Kidney (tissue), 14 donors: ENCODE results near the gene EPB41L5. TPM values are rescaled to one million over a fixed set of nuclear protein-coding genes. Genes with fewer than 3 reads are reported as not detected.
"Not testable (repeated sequence)": the region's sequence is repeated elsewhere in the genome, so short reads cannot be mapped to it uniquely, and the experiment has no call there.

Experiments
- DNase-seq, 5 donors: peaks; one replicate each; pipeline ENCODE4 v3.0.0-alpha.2; 2013 to 2020
- FAIRE-seq: peaks from 2 replicates; lab custom pipeline; 2012; peaks lifted over from hg19 to GRCh38; lab: Jason Lieb, UNC
- H3K27ac ChIP-seq, 2 donors: one replicate each; pipeline ENCODE4 v1.7.0; 2013; ENCODE audit warnings: low read depth in 2 of 2, low read length in 2 of 2, inconsistent platforms in 1 of 2
- H3K27me3 ChIP-seq: one replicate; pipeline ENCODE4 v1.7.1; 2013; ENCODE audit warnings: low read length, inconsistent platforms; ENCODE audit not compliant: control insufficient read depth, insufficient read depth
- H3K36me3 ChIP-seq, 3 donors: one replicate each; pipeline versions ENCODE4 v1.7.0 to v1.7.1; 2013; ENCODE audit warnings: low read length in 3 of 3, control low read depth in 1 of 3, inconsistent platforms in 1 of 3; ENCODE audit not compliant: insufficient read depth in 3 of 3, control insufficient read depth in 2 of 3
- H3K4me1 ChIP-seq, 3 donors: one replicate each; pipeline versions ENCODE4 v1.7.0 to v1.7.1; 2013; ENCODE audit warnings: low read length in 3 of 3, inconsistent platforms in 1 of 3, low read depth in 1 of 3; ENCODE audit not compliant: control insufficient read depth in 2 of 3, insufficient read depth in 2 of 3
- H3K4me3 ChIP-seq, 3 donors: one replicate each; pipeline versions ENCODE4 v1.7.0 to v1.8.1; 2013; ENCODE audit warnings: low read length in 3 of 3, control low read depth in 1 of 3, inconsistent platforms in 1 of 3
- H3K9ac ChIP-seq, 3 donors: one replicate each; pipeline versions ENCODE4 v1.7.0 to v1.7.1; 2013; ENCODE audit warnings: low read length in 3 of 3, control low read depth in 1 of 3, inconsistent platforms in 1 of 3
- H3K9me3 ChIP-seq, 3 donors: one replicate each; pipeline versions ENCODE4 v1.7.0 to v1.7.1; 2013; ENCODE audit warnings: low read length in 3 of 3, control low read depth in 1 of 3, inconsistent platforms in 1 of 3; ENCODE audit not compliant: control insufficient read depth in 2 of 3, insufficient read depth in 1 of 3
- intact Hi-C: fragments of 100-400 bp; cut with DNase I; formaldehyde crosslinking; loops from one replicate; pipeline ENCODE4 v1.11.1; 2022
- polyA plus RNA-seq: library from polyadenylated mRNA; stranded (reverse); fragments of 350-450 nt; fragmentation: Illumina TruSeq; extraction: RNeasy Lipid Tissue Mini Kit (QIAGEN cat#74804); gene quantifications from one replicate; pipeline ENCODE4 v1.2.3, GENCODE V29; 2014; ENCODE audit warnings: low read depth, low replicate concordance; ENCODE audit not compliant: insufficient read depth
- total RNA-seq: library from RNA; stranded (reverse); fragmentation: NEBNext Ultra II Directional; extraction: Animal tissue kit (Norgen Biotek cat#: 25700); gene quantifications from one replicate; pipeline ENCODE4 v1.2.1, GENCODE V29; 2021
- TF ChIP-seq, protein P1 (sequence below): IDR thresholded peaks from 3 replicates; pipeline ENCODE4 v1.5.1; 2012; ENCODE audit warnings: mild to moderate bottlenecking, moderate library complexity, borderline replicate concordance; ENCODE audit not compliant: insufficient read depth; ENCODE audit errors: extremely low read depth
- donor health status: control.
- donor health status: control.
- donor health status: control.
- donor health status: control.
- donor health status: control.
- donor health status: DM: yes; HTN: yes; CAD: no.
- donor health status: Normal renal cell carcinoma (clear cell type).

The EPB41L5 gene
- total and polyA plus RNA-seq, 2 donors from 2014 or later = 28.2 to 49.4 TPM

DNA sequence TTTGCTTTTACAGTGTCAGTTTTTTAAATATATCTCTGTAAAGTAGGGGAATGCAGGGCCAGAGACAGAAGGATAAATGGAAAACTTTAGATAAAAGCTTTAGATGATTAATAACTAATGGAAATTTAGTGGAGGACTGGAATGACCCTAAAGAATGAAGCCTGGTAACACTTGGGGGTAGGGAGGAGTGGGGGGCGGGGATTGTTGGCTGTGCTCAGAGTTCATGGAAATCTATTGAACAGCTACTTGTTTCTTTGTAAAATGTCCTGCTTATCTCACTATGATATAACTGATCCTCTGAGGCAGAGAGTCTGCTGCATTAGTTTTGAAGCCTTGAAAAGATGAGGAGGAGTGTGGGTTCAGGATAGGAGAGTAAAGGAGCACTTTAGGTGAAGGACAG, 119.8 kb downstream of the EPB41L5 start:
- H3K36me3 ChIP-seq = peaks cover 4 to 18% (median 14%) of the 10 kb centered on the region in 3 donors
- TF ChIP-seq, protein P1, sequence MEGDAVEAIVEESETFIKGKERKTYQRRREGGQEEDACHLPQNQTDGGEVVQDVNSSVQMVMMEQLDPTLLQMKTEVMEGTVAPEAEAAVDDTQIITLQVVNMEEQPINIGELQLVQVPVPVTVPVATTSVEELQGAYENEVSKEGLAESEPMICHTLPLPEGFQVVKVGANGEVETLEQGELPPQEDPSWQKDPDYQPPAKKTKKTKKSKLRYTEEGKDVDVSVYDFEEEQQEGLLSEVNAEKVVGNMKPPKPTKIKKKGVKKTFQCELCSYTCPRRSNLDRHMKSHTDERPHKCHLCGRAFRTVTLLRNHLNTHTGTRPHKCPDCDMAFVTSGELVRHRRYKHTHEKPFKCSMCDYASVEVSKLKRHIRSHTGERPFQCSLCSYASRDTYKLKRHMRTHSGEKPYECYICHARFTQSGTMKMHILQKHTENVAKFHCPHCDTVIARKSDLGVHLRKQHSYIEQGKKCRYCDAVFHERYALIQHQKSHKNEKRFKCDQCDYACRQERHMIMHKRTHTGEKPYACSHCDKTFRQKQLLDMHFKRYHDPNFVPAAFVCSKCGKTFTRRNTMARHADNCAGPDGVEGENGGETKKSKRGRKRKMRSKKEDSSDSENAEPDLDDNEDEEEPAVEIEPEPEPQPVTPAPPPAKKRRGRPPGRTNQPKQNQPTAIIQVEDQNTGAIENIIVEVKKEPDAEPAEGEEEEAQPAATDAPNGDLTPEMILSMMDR = no peak
- H3K9ac ChIP-seq = no peak overlapping the region
- peaks cover 0 to 5% (median 0%) of the 10 kb centered on the region in 3 donors for H3K9me3 ChIP-seq
- no peak overlapping the region for H3K27ac ChIP-seq
- no peak for FAIRE-seq
- no peak overlapping the region for H3K4me3 ChIP-seq
- no peaks in the 10 kb centered on the region for H3K27me3 ChIP-seq
- no peaks in the 10 kb centered on the region for H3K4me1 ChIP-seq
- intact Hi-C loops = no loop called here
- DNase-seq = no peak

DNA sequence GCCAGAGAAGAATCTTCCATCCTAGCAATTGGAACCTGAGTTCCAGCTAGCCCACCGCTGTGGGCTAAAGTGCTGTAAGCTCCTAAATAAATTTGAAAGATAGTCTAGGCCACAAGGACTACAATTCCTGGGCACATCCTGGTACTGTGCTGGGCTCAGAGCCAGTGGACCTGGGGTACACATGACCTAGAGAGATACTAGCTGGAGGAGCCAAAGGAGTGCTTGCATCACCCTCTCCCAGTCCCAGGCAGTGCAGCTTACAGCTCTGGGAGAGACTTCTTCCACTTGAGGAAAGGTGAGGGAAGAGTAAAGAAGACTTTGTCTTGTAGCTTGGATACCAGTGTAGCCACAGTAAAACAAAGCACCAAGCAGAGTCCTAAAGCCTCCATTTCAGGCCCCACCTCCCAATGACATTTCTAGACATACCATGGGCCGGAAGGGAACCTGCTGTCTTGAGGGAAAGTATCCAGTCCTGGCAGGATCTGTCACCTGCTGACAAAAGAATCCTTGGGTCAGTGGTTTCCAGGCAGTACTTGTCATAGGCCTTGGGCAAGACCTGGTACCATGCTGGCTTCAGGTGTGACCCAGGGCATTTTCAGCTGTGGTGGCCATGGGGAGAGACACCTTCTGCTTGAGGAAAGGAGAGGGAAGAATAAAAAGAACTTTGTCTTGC, 120.8 kb downstream of the EPB41L5 start:
- intact Hi-C loops = no loop called here
- DNase-seq = no peak
- Histone ChIP-seq H3K36me3 (peaks cover 4 to 18% (median 14%) of the 10 kb centered on the region in 3 donors), H3K27ac (no peak overlapping the region), H3K9ac (no peak overlapping the region), H3K9me3 (peaks cover 0 to 5% (median 0%) of the 10 kb centered on the region in 3 donors), H3K4me3 (no peak overlapping the region), H3K4me1 (no peaks in the 10 kb centered on the region), H3K27me3 (no peaks in the 10 kb centered on the region)
- TF ChIP-seq, protein P1 = no peak
- no peak for FAIRE-seq

DNA sequence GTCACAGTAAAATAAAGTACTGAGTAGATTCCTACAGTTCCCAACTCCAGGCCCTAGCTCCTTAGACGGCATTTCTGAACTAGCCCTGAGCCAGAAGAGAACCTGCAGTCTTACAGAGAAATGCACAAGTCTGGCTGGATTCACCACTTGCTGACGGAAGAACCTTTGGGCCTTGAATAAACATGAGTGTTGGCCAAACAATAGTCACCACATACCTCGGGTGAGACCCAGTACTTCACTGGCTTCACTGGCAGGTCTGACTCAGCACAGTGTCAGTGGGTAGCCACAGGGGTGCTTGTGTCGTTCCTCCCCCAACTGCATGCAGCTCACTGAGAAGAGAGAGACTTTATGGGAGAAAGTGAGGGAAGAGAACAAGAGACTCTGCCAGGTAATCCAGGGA, 121.4 kb downstream of the EPB41L5 start:
- intact Hi-C loops = no loop called here
- no peaks in the 10 kb centered on the region for H3K27me3 ChIP-seq
- H3K4me1 ChIP-seq = no peaks in the 10 kb centered on the region
- FAIRE-seq = no peak
- no peak overlapping the region for H3K9ac ChIP-seq
- H3K27ac ChIP-seq = no peak overlapping the region
- H3K4me3 ChIP-seq = no peak overlapping the region
- TF ChIP-seq, protein P1 = no peak
- no peak for DNase-seq
- peaks cover 4 to 18% (median 12%) of the 10 kb centered on the region in 3 donors for H3K36me3 ChIP-seq
- H3K9me3 ChIP-seq = peaks cover 0 to 5% (median 0%) of the 10 kb centered on the region in 3 donors

DNA sequence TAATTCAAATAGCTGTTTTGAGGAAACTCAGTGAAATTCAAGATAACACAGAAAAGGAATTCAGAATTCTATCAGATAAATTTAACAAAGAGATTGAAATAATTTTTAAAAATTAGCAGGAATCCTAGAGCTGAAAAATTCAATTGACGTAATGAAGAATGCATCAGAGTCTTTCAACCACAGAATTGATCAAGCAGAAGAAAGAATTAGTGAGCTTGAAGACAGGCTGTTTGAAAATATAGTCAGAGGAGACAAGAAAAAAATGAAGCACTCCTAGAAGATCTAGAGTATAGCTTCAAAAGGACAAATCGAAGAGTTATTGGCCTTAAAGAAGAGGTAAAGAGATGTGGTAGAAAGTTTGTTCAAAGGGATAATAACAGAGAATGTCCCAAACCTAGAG, 122.1 kb downstream of the EPB41L5 start:
- H3K27me3 ChIP-seq, DNase-seq, H3K9ac ChIP-seq, intact Hi-C loops, H3K27ac ChIP-seq, H3K9me3 ChIP-seq, FAIRE-seq, H3K4me1 ChIP-seq, H3K4me3 ChIP-seq: not testable (repeated sequence)
- peaks cover 4 to 18% (median 12%) of the 10 kb centered on the region in 3 donors for H3K36me3 ChIP-seq
